Hepatocyte (in vitro differentiated cells): ENCODE data around the gene UBE3C. TPM values are rescaled to one million over a fixed set of nuclear protein-coding genes. Genes with fewer than 3 reads are reported as not detected.

Experiments used
- DNase-seq: peaks from one replicate; pipeline ENCODE4 v3.0.0-alpha.2; 2016; ENCODE audit warnings: low spot score
- H2AFZ ChIP-seq: fragments of 200-600 bp; sonication (generic); 2 replicates; pipeline ENCODE4 v1.6.0; 2016; ENCODE audit warnings: antibody characterized with exemption, mild to moderate bottlenecking
- H3K27ac ChIP-seq: fragments of 200-600 bp; sonication (generic); 2 replicates; pipeline ENCODE4 v1.5.1; 2016; ENCODE audit warnings: mild to moderate bottlenecking
- H3K27me3 ChIP-seq: fragments of 200-600 bp; sonication (generic); 2 replicates; pipeline ENCODE4 v1.6.1; 2016
- H3K36me3 ChIP-seq: fragments of 200-600 bp; sonication (generic); replicated peaks from 2 replicates; pipeline ENCODE4 v1.5.1; 2016; ENCODE audit warnings: low read depth; ENCODE audit not compliant: insufficient read depth
- H3K4me1 ChIP-seq: fragments of 200-600 bp; sonication (generic); 2 replicates; pipeline ENCODE4 v1.5.1; 2016; ENCODE audit warnings: mild to moderate bottlenecking, moderate library complexity; ENCODE audit not compliant: insufficient read depth
- H3K4me2 ChIP-seq: fragments of 200-600 bp; sonication (generic); 2 replicates; pipeline ENCODE4 v1.6.0; 2016
- H3K4me3 ChIP-seq: fragments of 200-600 bp; sonication (generic); 2 replicates; pipeline ENCODE4 v1.5.1; 2016; ENCODE audit warnings: mild to moderate bottlenecking
- H3K79me2 ChIP-seq: fragments of 200-600 bp; sonication (generic); 2 replicates; pipeline ENCODE4 v1.6.0; 2017; ENCODE audit warnings: mild to moderate bottlenecking
- H3K9me2 ChIP-seq: fragments of 200-600 bp; sonication (generic); replicated peaks from 2 replicates; pipeline ENCODE4 v1.6.0; 2017; ENCODE audit warnings: mild to moderate bottlenecking; ENCODE audit not compliant: insufficient read depth
- H3K9me3 ChIP-seq: fragments of 200-600 bp; sonication (generic); 2 replicates; pipeline ENCODE4 v1.5.1; 2016; ENCODE audit warnings: low read depth, mild to moderate bottlenecking
- H4K20me1 ChIP-seq: fragments of 200-600 bp; sonication (generic); 2 replicates; pipeline ENCODE4 v1.6.0; 2016; ENCODE audit warnings: mild to moderate bottlenecking; ENCODE audit not compliant: insufficient read depth, poor library complexity, severe bottlenecking
- EZH2 ChIP-seq: fragments of 200-600 bp; sonication (generic); IDR thresholded peaks from 2 replicates; pipeline ENCODE4 v1.6.1; 2016; ENCODE audit warnings: antibody characterized with exemption, mild to moderate bottlenecking, borderline replicate concordance
- EZH2phosphoT487 ChIP-seq: fragments of 200-600 bp; sonication (generic); IDR thresholded peaks from one replicate; pipeline ENCODE4 v1.6.1; 2018; ENCODE audit warnings: antibody characterized with exemption, mild to moderate bottlenecking, low read depth, moderate library complexity; ENCODE audit not compliant: unreplicated experiment, severe bottlenecking
- WGBS: methylation state at CpG from one replicate; pipeline ENCODE4 v1.1.6; 2016; ENCODE audit warnings: low lambda C conversion rate; ENCODE audit errors: missing lambda C conversion rate; 5-methylcytosine and 5-hydroxymethylcytosine counted together
- polyA plus RNA-seq: library from polyadenylated mRNA; unstranded; fragments of >200 nt; fragmentation: Nextera tagmentation; extraction: Ambion mirVana; gene quantifications from 2 replicates; pipeline ENCODE4 v1.2.1, GENCODE V29; 2016
- total RNA-seq: library from RNA; depleted of rRNA; stranded (reverse); fragments of >200 nt; gene quantifications from 2 replicates; pipeline ENCODE4 v1.2.3, GENCODE V29; 2014
- TF ChIP-seq, protein P1 (sequence below): fragments of 200-600 bp; sonication (generic); IDR thresholded peaks from 2 replicates; pipeline ENCODE4 v1.5.1; 2016; ENCODE audit warnings: antibody characterized with exemption, mild to moderate bottlenecking; ENCODE audit not compliant: poor library complexity

UBE3C gene
- total and polyA plus RNA-seq, 2 experiments from 2014 or later, result 24.6 to 72.6 TPM

DNA sequence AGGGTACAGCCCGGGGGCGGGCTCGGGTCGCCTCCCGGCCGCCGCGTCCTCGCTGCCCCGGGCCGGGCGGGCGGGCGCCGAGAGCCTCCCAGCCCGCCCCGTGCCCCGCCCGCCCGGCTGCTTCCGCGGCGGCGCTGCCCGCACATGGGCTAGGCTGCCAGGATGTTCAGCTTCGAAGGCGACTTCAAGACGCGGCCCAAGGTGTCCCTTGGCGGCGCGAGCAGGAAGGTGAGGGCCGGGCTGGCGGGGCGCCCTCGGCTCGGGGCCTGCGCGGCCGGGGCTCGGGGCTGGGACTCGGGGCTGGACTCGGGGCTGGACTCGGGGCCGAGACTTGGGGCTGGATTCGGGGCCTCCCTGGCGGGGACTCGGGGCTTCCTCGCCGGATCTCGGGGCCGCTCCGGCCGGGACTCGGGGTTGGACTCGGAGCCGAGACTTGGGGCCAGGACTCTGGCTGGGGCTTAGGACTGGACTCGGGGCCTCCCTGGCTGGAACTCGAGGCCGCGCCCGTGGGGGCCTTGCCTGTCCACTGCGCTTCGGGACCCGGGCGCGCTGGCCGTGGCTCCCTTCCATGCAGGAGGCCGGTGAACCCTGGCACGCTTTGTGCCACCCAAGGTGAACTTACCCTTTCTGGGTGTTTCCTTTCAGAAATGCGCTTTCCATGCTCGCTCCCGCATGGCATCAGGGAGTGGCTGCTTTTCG lies 534 bp downstream of the UBE3C start:
- WGBS, result under 1% methylated on average over 41 of the region's 74 CpGs
- DNase-seq, result peak; percentile 60
- H3K4me3 ChIP-seq, result peak overlapping the region; percentile 75
- peak overlapping the region; percentile 98 for H3K4me2 ChIP-seq
- peaks cover 24% of the 10 kb centered on the region for H3K4me1 ChIP-seq
- H3K36me3 ChIP-seq, result no peaks in the 10 kb centered on the region
- TF ChIP-seq EZH2 (no peak), EZH2phosphoT487 (no peak)
- TF ChIP-seq, protein P1, sequence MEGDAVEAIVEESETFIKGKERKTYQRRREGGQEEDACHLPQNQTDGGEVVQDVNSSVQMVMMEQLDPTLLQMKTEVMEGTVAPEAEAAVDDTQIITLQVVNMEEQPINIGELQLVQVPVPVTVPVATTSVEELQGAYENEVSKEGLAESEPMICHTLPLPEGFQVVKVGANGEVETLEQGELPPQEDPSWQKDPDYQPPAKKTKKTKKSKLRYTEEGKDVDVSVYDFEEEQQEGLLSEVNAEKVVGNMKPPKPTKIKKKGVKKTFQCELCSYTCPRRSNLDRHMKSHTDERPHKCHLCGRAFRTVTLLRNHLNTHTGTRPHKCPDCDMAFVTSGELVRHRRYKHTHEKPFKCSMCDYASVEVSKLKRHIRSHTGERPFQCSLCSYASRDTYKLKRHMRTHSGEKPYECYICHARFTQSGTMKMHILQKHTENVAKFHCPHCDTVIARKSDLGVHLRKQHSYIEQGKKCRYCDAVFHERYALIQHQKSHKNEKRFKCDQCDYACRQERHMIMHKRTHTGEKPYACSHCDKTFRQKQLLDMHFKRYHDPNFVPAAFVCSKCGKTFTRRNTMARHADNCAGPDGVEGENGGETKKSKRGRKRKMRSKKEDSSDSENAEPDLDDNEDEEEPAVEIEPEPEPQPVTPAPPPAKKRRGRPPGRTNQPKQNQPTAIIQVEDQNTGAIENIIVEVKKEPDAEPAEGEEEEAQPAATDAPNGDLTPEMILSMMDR, result no peak
- H3K27me3 ChIP-seq, result no peaks in the 10 kb centered on the region
- H2AFZ ChIP-seq, result peak overlapping the region; percentile 68
- no peaks in the 10 kb centered on the region for H3K9me3 ChIP-seq
- peaks cover 51% of the 10 kb centered on the region for H4K20me1 ChIP-seq
- peaks cover 51% of the 10 kb centered on the region for H3K79me2 ChIP-seq
- peak overlapping the region; percentile 96 for H3K27ac ChIP-seq
- no peaks in the 10 kb centered on the region for H3K9me2 ChIP-seq

DNA sequence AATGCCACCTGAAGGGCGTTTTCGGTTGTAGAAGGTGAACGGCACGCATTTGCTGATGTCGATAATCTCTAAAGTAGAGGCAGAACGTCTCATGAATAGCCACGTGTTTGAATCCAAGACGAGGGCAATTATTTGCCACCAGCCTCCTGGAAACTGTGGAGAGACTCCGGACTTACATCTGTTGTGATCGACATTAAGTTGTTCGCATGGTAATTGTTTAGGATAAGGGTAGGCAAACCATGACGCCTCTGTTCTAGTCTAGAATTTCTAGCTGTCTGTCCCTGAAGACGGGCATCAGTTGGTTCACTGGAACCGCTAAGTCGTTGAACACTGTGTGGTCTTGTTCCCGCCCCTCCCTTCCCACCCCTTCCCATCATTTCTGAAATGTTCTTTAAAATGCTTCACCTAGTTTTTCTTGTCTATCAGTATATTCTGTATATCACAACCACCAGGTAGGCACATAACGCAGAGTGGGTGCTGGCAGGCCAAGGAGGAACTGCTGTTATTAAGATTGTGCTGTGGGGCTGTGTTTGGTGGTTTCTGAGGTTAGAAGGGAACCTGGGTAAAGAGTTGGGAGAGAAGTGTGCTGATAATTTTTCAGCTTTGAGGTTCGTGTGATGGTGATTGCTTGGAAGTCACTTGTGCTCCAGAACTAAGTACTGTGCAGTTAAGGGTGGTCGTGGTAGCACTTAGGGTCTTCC lies 1.2 kb downstream of the UBE3C start:
- 28% methylated on average over 18 of the region's 19 CpGs for WGBS
- Histone ChIP-seq H3K36me3 (no peaks in the 10 kb centered on the region), H2AFZ (peak overlapping the region; percentile 68), H3K4me3 (peak overlapping the region; percentile 75), H4K20me1 (peaks cover 58% of the 10 kb centered on the region), H3K9me2 (no peaks in the 10 kb centered on the region), H3K79me2 (peaks cover 58% of the 10 kb centered on the region), H3K4me1 (peaks cover 24% of the 10 kb centered on the region), H3K4me2 (peak overlapping the region; percentile 98), H3K27me3 (no peaks in the 10 kb centered on the region), H3K27ac (peak overlapping the region; percentile 96), H3K9me3 (no peaks in the 10 kb centered on the region)
- no peak for DNase-seq
- TF ChIP-seq EZH2, result no peak
- TF ChIP-seq, protein P1, result no peak
- TF ChIP-seq EZH2phosphoT487, result no peak

DNA sequence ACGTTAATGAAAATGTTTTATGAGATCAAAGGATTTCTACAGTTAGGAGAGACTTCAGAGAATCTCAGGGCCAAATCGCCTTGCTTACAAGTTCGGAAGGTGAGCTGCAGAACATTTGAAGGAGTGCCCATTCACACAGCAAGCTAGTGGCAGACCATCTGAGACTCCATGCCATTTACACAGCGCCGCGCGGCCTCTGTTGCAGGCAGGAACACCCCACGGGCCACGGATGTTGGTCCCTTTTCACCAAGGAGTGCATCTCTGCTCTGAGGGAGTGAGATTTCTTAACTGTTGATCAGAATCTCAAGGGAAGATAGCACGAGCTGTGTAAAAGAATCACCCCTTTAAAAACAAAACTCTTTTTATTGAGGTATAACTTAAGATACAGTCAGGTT lies 1.8 kb downstream of the UBE3C start:
- Histone ChIP-seq H3K27ac (no peak overlapping the region), H3K4me3 (no peak overlapping the region), H3K4me1 (peaks cover 24% of the 10 kb centered on the region), H3K79me2 (peaks cover 64% of the 10 kb centered on the region), H3K4me2 (peak overlapping the region; percentile 98), H3K9me3 (no peaks in the 10 kb centered on the region), H3K27me3 (no peaks in the 10 kb centered on the region), H2AFZ (no peak overlapping the region), H3K36me3 (no peaks in the 10 kb centered on the region), H3K9me2 (no peaks in the 10 kb centered on the region), H4K20me1 (peaks cover 63% of the 10 kb centered on the region)
- DNase-seq, result no peak
- 79% methylated on average over 10 of the region's 10 CpGs for WGBS
- no peak for TF ChIP-seq EZH2
- TF ChIP-seq, protein P1, result no peak
- no peak for TF ChIP-seq EZH2phosphoT487
